MCF 10A (cell line): ENCODE results near the gene TNRC18. TPM values are rescaled to one million over a fixed set of nuclear protein-coding genes. Genes with fewer than 3 reads are reported as not detected.

Source experiments
- BruUV-seq: library from RNA; stranded (reverse); fragments of 400-500 nt; replicated peaks from 2 replicates; lab custom pipeline; 2021; lab: Mats Ljungman, UMichigan
- CTCF ChIA-PET: fragments of 300-600 bp; sonication (Branson Sonifier 250); formaldehyde crosslinking; extraction: SDS; loops from one replicate; lab custom pipeline; 2021; ENCODE audit warnings: antibody characterized with exemption, inconsistent platforms; lab: Yijun Ruan, JAX
- POLR2A ChIA-PET: fragments of 300-600, 350-650 bp; sonication (Branson Sonifier 250); formaldehyde crosslinking; extraction: SDS; loops from one replicate; lab custom pipeline; 2020; ENCODE audit warnings: antibody characterized with exemption, inconsistent platforms; lab: Yijun Ruan, JAX
- DNase-seq: peaks from one replicate; pipeline ENCODE4 v3.0.0-alpha.2; 2018; ENCODE audit not compliant: unreplicated experiment
- H3K27ac Mint-ChIP-seq: one replicate; pipeline ENCODE4 v1.8.0; 2022; ENCODE audit warnings: mild to moderate bottlenecking, low read depth, mixed read lengths; ENCODE audit not compliant: unreplicated experiment
- H3K27me3 Mint-ChIP-seq: one replicate; pipeline ENCODE4 v1.8.0; 2022; ENCODE audit warnings: mixed read lengths; ENCODE audit not compliant: insufficient read depth, unreplicated experiment
- H3K36me3 Mint-ChIP-seq: one replicate; pipeline ENCODE4 v1.8.0; 2022; ENCODE audit warnings: mild to moderate bottlenecking, moderate library complexity, mixed read lengths; ENCODE audit not compliant: insufficient read depth, unreplicated experiment
- H3K4me1 Mint-ChIP-seq: one replicate; pipeline ENCODE4 v1.8.0; 2022; ENCODE audit warnings: mixed read lengths; ENCODE audit not compliant: insufficient read depth, unreplicated experiment
- H3K4me3 Mint-ChIP-seq: one replicate; pipeline ENCODE4 v1.8.0; 2022; ENCODE audit warnings: mild to moderate bottlenecking, moderate library complexity, mixed read lengths; ENCODE audit not compliant: unreplicated experiment
- H3K9me3 Mint-ChIP-seq: one replicate; pipeline ENCODE4 v1.8.0; 2022; ENCODE audit warnings: mixed read lengths; ENCODE audit not compliant: unreplicated experiment
- CTCF ChIP-seq: fragments of 200-600 bp; IDR thresholded peaks from one replicate; pipeline ENCODE4 v1.8.0; 2022; ENCODE audit warnings: antibody characterized with exemption, mild to moderate bottlenecking; ENCODE audit not compliant: unreplicated experiment
- intact Hi-C: fragments of 100-400 bp; cut with micrococcal nuclease; formaldehyde crosslinking; loops from 2 replicates; pipeline ENCODE4 v1.14.1; 2022
- total RNA-seq: library from RNA; stranded (reverse); gene quantifications from 2 replicates; pipeline ENCODE4 v1.2.3, GENCODE V29; 2022

Gene TNRC18
- total RNA-seq, 1 experiment from 2014 or later: 132 TPM

DNA sequence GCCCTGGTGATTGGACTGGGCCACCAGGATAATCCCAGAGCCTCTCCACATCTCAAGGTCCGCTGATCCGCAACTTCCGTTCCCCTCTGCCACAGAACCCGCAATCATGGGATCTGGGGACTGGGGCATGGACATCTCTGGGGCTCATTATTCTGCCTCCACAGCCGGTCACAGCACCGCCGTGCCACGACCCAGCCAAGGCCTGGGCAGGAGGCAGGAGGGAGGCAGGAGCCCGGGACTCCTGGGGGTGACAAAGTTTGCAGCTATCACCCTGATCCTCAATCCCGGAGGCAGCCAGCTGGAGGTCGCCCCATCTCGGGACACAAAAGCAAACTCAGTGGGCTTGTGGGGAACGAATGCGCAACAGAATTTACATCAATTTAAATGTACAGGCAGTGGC is 42.9 kb upstream of the TNRC18 start:
- Mint-ChIP-seq H3K9me3 (no peaks in the 10 kb centered on the region), H3K36me3 (no peaks in the 10 kb centered on the region), H3K4me1 (peaks cover 6% of the 10 kb centered on the region), H3K27ac (peak overlapping the region; percentile 69), H3K4me3 (no peak overlapping the region), H3K27me3 (no peaks in the 10 kb centered on the region)
- intact Hi-C loops: no loop called here
- no TSS peak for BruUV-seq
- ChIA-PET CTCF (interaction anchor here (1.3 kb wide), 1 partner anchor 70 kb away, joined by 3 read pairs; no protein-coding TSS in a partner anchor), POLR2A (interaction anchor here (0.6 kb wide), 1 partner anchor 451 kb away, joined by 3 read pairs; no protein-coding TSS in a partner anchor)
- no peak for TF ChIP-seq CTCF
- DNase-seq: no peak

DNA sequence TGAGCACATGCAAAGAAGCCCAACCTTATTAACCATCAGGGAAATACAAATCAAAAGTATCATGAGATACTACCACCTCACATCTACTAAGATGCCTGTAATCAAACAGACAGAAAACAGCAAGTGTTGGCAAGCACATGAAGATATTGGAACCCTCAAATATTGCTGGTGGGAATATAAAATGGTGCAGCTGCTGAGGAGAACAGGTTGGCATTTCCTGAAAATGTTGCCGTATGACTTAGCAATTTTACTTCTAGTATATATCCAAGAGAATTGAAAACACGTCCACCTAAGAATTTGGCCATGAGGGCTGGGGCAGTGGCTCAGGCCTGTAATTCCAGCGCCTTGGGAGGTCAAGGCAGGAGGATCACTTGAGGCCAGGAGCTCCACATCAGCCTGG is 39.4 kb upstream of the TNRC18 start:
- BruUV-seq: no TSS peak
- no peaks in the 10 kb centered on the region for H3K9me3 Mint-ChIP-seq

DNA sequence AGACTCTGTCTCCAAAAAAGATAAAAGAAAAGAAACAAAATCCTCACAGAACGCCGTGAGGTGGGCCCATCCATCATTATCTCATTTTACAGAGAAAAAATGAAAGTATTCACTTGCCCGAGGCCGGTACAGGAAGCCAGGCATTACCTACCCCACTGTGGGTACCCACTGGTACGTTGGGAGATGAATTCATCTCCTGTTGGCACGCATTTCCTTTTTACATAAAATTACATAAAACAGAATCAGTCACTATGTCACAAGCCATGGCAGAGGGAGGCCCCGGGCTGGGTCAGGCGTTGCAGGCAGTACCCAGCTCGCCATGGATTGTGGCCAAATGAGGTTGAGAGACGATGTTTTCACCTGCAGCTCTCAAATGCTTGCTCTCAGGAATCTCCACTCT is 38.6 kb upstream of the TNRC18 start:
- TF ChIP-seq CTCF: no peak
- Mint-ChIP-seq H3K36me3 (no peaks in the 10 kb centered on the region), H3K9me3 (no peaks in the 10 kb centered on the region), H3K27me3 (no peaks in the 10 kb centered on the region), H3K27ac (no peak overlapping the region), H3K4me1 (no peaks in the 10 kb centered on the region), H3K4me3 (no peak overlapping the region)
- DNase-seq: no peak
- ChIA-PET CTCF (interaction anchor here (1.0 kb wide), 1 partner anchor 8 kb away, joined by 3 read pairs; no protein-coding TSS in a partner anchor), POLR2A (no interaction called here)
- no TSS peak for BruUV-seq
- intact Hi-C loops: no loop called here

More for the DNA sequence above, 39.4 kb upstream of the TNRC18 start:
- ChIA-PET POLR2A (no interaction called here), CTCF (interaction anchor here (0.6 to 1.2 kb wide), 4 partner anchors 9 to 97 kb away, joined by 3 to 4 read pairs (median 4); no protein-coding TSS in a partner anchor)
- intact Hi-C loops: no loop called here
- H3K4me3 Mint-ChIP-seq: no peak overlapping the region
- no peaks in the 10 kb centered on the region for H3K36me3 Mint-ChIP-seq
- no peak for TF ChIP-seq CTCF
- H3K27ac Mint-ChIP-seq: no peak overlapping the region
- no peaks in the 10 kb centered on the region for H3K4me1 Mint-ChIP-seq
- DNase-seq: no peak
- H3K27me3 Mint-ChIP-seq: no peaks in the 10 kb centered on the region

DNA sequence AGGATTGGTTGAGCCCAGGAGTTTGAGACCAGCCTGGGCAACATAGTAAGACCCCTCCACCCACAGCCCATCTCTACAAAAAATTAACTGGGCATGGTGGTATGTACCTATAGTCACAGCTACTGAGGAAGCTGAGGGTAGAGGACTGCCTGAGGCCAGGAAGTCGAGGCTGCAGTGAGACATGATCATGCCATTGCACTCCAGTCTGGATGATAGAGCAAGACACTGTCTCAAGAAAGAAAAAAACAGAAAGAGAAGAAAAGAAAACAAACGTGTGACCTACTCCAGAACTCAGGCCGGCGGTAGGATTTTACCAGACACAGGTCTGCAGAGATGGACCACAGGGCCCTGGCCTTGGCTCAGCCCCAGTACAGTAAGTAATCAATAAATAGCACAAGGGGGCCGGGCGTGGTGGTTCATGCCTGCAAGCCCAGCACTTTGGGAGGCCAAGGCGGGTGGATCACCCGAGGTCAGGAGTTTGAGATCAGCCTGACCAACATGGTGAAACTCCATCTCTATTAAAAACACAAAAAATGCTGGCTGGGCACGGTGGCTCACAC is 35.4 kb upstream of the TNRC18 start:
- H3K4me1 Mint-ChIP-seq: no peaks in the 10 kb centered on the region
- H3K9me3 Mint-ChIP-seq: no peaks in the 10 kb centered on the region
- TF ChIP-seq CTCF: no peak
- no peak overlapping the region for H3K27ac Mint-ChIP-seq
- no peak overlapping the region for H3K4me3 Mint-ChIP-seq
- POLR2A ChIA-PET: interaction anchor here (0.6 kb wide), 1 partner anchor 309 kb away, joined by 3 read pairs; no protein-coding TSS in a partner anchor
- DNase-seq: no peak
- no peaks in the 10 kb centered on the region for H3K36me3 Mint-ChIP-seq
- no TSS peak for BruUV-seq
- CTCF ChIA-PET: interaction anchor here (0.7 kb wide), 1 partner anchor 288 kb away, joined by 3 read pairs; no protein-coding TSS in a partner anchor
- peaks cover 11% of the 10 kb centered on the region for H3K27me3 Mint-ChIP-seq
- intact Hi-C loops: loop anchor here (10.0 kb wide), 1 partner anchor 614 kb away; no protein-coding TSS in a partner anchor
